Measurements from ENCODE around the gene QSOX2.

QSOX2 gene

GRCh38 chr9:136179101-136179616 is 66.5 kb downstream of the QSOX2 start:
- TF ChIP-seq CTCF (conservative IDR thresholded peaks at IDR 0.05; ENCODE audit: low read depth, low read length) = no peak
- Histone ChIP-seq H2AFZ (ENCODE audit: low read depth) (no peak overlapping the region), H3K79me2 (ENCODE audit: insufficient read depth, low read depth) (no peaks in the 10 kb centered on the region), H4K20me1 (ENCODE audit: insufficient read depth) (no peaks in the 10 kb centered on the region), H3K4me2 (no peak overlapping the region), H3K9ac (no peak overlapping the region), H3K4me1 (ENCODE audit: low read depth, poor library complexity, severe bottlenecking) (no peaks in the 10 kb centered on the region), H3K36me3 (ENCODE audit: insufficient read depth) (no peaks in the 10 kb centered on the region), H3K27me3 (ENCODE audit: insufficient read depth, low read depth) (peaks cover 92% of the 10 kb centered on the region), H3K27ac (no peak overlapping the region), H3K4me3 (IDR thresholded peaks at IDR 0.05; ENCODE audit: insufficient read depth, low read depth, low read length) (no peak overlapping the region)

- Histone ChIP-seq H3K4me2 (no peak overlapping the region), H2AFZ (ENCODE audit: low read depth) (no peak overlapping the region), H3K27me3 (ENCODE audit: insufficient read depth, low read depth) (peaks cover 88% of the 10 kb centered on the region), H3K36me3 (ENCODE audit: insufficient read depth) (no peaks in the 10 kb centered on the region), H3K9ac (no peak overlapping the region), H3K4me1 (ENCODE audit: low read depth, poor library complexity, severe bottlenecking) (no peaks in the 10 kb centered on the region), H3K27ac (no peak overlapping the region), H3K79me2 (ENCODE audit: insufficient read depth, low read depth) (no peaks in the 10 kb centered on the region), H4K20me1 (ENCODE audit: insufficient read depth) (no peaks in the 10 kb centered on the region), H3K4me3 (IDR thresholded peaks at IDR 0.05; ENCODE audit: insufficient read depth, low read depth, low read length) (no peak overlapping the region)
- TF ChIP-seq CTCF (conservative IDR thresholded peaks at IDR 0.05; ENCODE audit: low read depth, low read length) = no peak
Measured at GRCh38 chr9:136178773-136179075, 66.9 kb downstream of the QSOX2 start.

- Histone ChIP-seq H4K20me1 (ENCODE audit: insufficient read depth) (no peaks in the 10 kb centered on the region), H3K36me3 (ENCODE audit: insufficient read depth) (no peaks in the 10 kb centered on the region), H2AFZ (ENCODE audit: low read depth) (no peak overlapping the region), H3K27ac (no peak overlapping the region), H3K79me2 (ENCODE audit: insufficient read depth, low read depth) (no peaks in the 10 kb centered on the region), H3K4me2 (no peak overlapping the region), H3K4me1 (ENCODE audit: low read depth, poor library complexity, severe bottlenecking) (no peaks in the 10 kb centered on the region), H3K27me3 (ENCODE audit: insufficient read depth, low read depth) (peaks cover 88% of the 10 kb centered on the region), H3K9ac (no peak overlapping the region), H3K4me3 (IDR thresholded peaks at IDR 0.05; ENCODE audit: insufficient read depth, low read depth, low read length) (no peak overlapping the region)
- no peak for TF ChIP-seq CTCF (conservative IDR thresholded peaks at IDR 0.05; ENCODE audit: low read depth, low read length)
Measured at GRCh38 chr9:136178061-136178772, 67.4 kb downstream of the QSOX2 start.

- Histone ChIP-seq H3K4me1 (ENCODE audit: low read depth, poor library complexity, severe bottlenecking) (peaks cover 4% of the 10 kb centered on the region), H3K36me3 (ENCODE audit: insufficient read depth) (no peaks in the 10 kb centered on the region), H3K79me2 (ENCODE audit: insufficient read depth, low read depth) (no peaks in the 10 kb centered on the region), H3K27ac (no peak overlapping the region), H3K27me3 (ENCODE audit: insufficient read depth, low read depth) (peaks cover 88% of the 10 kb centered on the region), H4K20me1 (ENCODE audit: insufficient read depth) (no peaks in the 10 kb centered on the region), H3K4me3 (IDR thresholded peaks at IDR 0.05; ENCODE audit: insufficient read depth, low read depth, low read length) (no peak overlapping the region), H3K9ac (no peak overlapping the region), H2AFZ (ENCODE audit: low read depth) (no peak overlapping the region), H3K4me2 (no peak overlapping the region)
- no peak for TF ChIP-seq CTCF (conservative IDR thresholded peaks at IDR 0.05; ENCODE audit: low read depth, low read length)
Measured at GRCh38 chr9:136177224-136177623, 68.4 kb downstream of the QSOX2 start.
